ENCODE results near the gene ALX4. TPM values are rescaled to one million over a fixed set of nuclear protein-coding genes. Genes with fewer than 3 reads are reported as not detected.

Gene ALX4
- polyA plus RNA-seq, 1 of the 3 experiments (the other 2 are of a cell fraction) = under 0.01 TPM

DNA sequence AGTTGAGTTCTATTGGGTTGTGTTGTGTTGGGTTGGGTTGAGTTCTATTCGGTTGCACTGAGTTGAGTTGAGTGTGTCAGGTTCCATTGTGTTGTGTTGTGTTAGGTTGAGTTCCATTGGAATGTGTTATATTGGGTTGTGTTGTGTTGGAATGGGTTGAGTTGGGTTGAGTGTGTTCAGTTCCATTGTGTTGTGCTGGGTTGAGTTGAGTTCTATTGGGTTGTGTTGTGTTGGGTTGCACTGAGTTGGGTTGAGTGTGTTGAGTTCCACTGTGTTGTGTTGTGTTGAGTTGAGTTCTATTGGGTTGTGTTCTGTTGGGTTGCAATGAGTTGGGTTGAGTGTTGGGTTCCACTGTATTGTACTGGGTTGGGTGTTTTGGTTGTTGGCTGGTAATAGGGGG lies 35.5 kb downstream of the ALX4 start (continued):
- TF ChIP-seq, protein P1, sequence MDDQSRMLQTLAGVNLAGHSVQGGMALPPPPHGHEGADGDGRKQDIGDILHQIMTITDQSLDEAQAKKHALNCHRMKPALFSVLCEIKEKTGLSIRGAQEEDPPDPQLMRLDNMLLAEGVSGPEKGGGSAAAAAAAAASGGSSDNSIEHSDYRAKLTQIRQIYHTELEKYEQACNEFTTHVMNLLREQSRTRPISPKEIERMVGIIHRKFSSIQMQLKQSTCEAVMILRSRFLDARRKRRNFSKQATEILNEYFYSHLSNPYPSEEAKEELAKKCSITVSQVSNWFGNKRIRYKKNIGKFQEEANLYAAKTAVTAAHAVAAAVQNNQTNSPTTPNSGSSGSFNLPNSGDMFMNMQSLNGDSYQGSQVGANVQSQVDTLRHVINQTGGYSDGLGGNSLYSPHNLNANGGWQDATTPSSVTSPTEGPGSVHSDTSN (IDR thresholded peaks at IDR 0.05) = no peak
- no peak for TF ChIP-seq NFIC (IDR thresholded peaks at IDR 0.05; ENCODE audit: borderline replicate concordance)
- TF ChIP-seq MXI1 (IDR thresholded peaks at IDR 0.05; ENCODE audit: low read depth, low read length) = no peak

DNA sequence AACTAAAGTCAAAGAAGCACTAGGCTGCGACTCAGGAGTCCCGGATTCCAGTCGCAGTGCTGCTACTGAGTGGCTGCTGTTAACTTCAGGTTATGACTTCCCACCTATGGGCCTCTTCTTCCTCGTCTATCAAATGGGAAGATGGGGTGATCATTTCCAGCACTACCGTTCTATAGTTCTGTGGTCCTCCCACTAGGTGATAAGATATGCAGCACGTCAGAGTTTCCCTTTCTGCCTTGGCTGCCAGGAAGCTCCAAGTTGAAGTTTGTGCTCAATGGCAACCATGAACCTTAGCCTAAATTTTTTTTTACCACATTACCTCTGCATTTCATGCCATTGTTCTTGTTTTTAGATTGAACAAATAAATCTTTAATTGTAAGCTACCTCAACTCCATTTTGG lies 38.7 kb downstream of the ALX4 start:
- no peak for DNase-seq
- ChIA-PET POLR2A (no interaction called here), CTCF (interaction anchor here (2.7 kb wide), 1 partner anchor 15 kb away, joined by 9 read pairs; no protein-coding TSS in a partner anchor)
- TF ChIP-seq CHD2 (IDR thresholded peaks at IDR 0.05; ENCODE audit: low read length, partially characterized antibody) (no peak), EZH2phosphoT487 (IDR thresholded peaks at IDR 0.05; ENCODE audit: borderline replicate concordance, low read depth) (no peak), TAF1 (IDR thresholded peaks at IDR 0.05; ENCODE audit: borderline replicate concordance, low read depth, low read length) (no peak), GATA2 (CRISPR knock-in tag; IDR thresholded peaks at IDR 0.05) (no peak), FOSL2 (IDR thresholded peaks at IDR 0.05; ENCODE audit: borderline replicate concordance, low read depth) (no peak), RCOR1 (IDR thresholded peaks at IDR 0.05; ENCODE audit: low read length) (no peak), ELF1 (IDR thresholded peaks at IDR 0.05) (no peak), NRF1 (IDR thresholded peaks at IDR 0.05; ENCODE audit: low read depth, low read length) (no peak), TEAD4 (IDR thresholded peaks at IDR 0.05; ENCODE audit: borderline replicate concordance, insufficient read depth) (no peak), POLR2AphosphoS5 (IDR thresholded peaks at IDR 0.05; ENCODE audit: low read depth, low read length) (no peak), YY1 (IDR thresholded peaks at IDR 0.05; ENCODE audit: low read depth) (no peak), NFIC (IDR thresholded peaks at IDR 0.05; ENCODE audit: borderline replicate concordance) (no peak), SMC3 (IDR thresholded peaks at IDR 0.05; ENCODE audit: low read depth, low read length) (no peak), JUND (IDR thresholded peaks at IDR 0.05) (no peak)
- TF ChIP-seq, protein P2, sequence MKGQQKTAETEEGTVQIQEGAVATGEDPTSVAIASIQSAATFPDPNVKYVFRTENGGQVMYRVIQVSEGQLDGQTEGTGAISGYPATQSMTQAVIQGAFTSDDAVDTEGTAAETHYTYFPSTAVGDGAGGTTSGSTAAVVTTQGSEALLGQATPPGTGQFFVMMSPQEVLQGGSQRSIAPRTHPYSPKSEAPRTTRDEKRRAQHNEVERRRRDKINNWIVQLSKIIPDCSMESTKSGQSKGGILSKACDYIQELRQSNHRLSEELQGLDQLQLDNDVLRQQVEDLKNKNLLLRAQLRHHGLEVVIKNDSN (IDR thresholded peaks at IDR 0.05; ENCODE audit: borderline replicate concordance, low read depth) = no peak
- TF ChIP-seq, protein P3, sequence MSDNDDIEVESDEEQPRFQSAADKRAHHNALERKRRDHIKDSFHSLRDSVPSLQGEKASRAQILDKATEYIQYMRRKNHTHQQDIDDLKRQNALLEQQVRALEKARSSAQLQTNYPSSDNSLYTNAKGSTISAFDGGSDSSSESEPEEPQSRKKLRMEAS (IDR thresholded peaks at IDR 0.05; ENCODE audit: low read depth) = no peak
- TF ChIP-seq, protein P1 (IDR thresholded peaks at IDR 0.05) = no peak
- TF ChIP-seq, protein P4, sequence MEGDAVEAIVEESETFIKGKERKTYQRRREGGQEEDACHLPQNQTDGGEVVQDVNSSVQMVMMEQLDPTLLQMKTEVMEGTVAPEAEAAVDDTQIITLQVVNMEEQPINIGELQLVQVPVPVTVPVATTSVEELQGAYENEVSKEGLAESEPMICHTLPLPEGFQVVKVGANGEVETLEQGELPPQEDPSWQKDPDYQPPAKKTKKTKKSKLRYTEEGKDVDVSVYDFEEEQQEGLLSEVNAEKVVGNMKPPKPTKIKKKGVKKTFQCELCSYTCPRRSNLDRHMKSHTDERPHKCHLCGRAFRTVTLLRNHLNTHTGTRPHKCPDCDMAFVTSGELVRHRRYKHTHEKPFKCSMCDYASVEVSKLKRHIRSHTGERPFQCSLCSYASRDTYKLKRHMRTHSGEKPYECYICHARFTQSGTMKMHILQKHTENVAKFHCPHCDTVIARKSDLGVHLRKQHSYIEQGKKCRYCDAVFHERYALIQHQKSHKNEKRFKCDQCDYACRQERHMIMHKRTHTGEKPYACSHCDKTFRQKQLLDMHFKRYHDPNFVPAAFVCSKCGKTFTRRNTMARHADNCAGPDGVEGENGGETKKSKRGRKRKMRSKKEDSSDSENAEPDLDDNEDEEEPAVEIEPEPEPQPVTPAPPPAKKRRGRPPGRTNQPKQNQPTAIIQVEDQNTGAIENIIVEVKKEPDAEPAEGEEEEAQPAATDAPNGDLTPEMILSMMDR (IDR thresholded peaks at IDR 0.05) = no peak
- Histone ChIP-seq H3K36me3 (replicated peaks in 1 of 2; ENCODE audit: control insufficient read depth in 1 of 2, insufficient read depth in 2 of 2, low read length in 1 of 2) (no peaks in the 10 kb centered on the region), H4K20me1 (ENCODE audit: insufficient read depth) (no peaks in the 10 kb centered on the region), H3K9me3 (no peaks in the 10 kb centered on the region), H3K4me2 (no peak overlapping the region), H2AFZ (ENCODE audit: low read depth) (no peak overlapping the region), H3K79me2 (ENCODE audit: insufficient read depth) (no peaks in the 10 kb centered on the region), H3F3A (replicated peaks; ENCODE audit: insufficient read depth) (no peaks in the 10 kb centered on the region), H3K4me1 (ENCODE audit: control insufficient read depth in 1 of 2, insufficient read depth in 2 of 2, low read depth in 1 of 2, low read length in 1 of 2) (peaks cover 0 to 14% of the 10 kb centered on the region in 2 experiments; a peak in 2 of 4 replicates), H3K27me3 (ENCODE audit: insufficient read depth) (no peaks in the 10 kb centered on the region), H3K9ac (no peak overlapping the region), H3K9me2 (no peaks in the 10 kb centered on the region), H3K27ac (ENCODE audit: low read depth in 2 of 2, low read length in 1 of 2) (no peak overlapping the region), H3K4me3 (ENCODE audit: low read depth in 2 of 2, low read length in 1 of 2) (no peak overlapping the region)
- 66% methylated on average over 3 of the region's 6 CpGs for WGBS (ENCODE audit: low lambda C conversion rate)

Data from SK-N-SH (cell line).